Measurements from ENCODE around the gene FAM98B. TPM values are rescaled to one million over a fixed set of nuclear protein-coding genes. Genes with fewer than 3 reads are reported as not detected.
A peak's percentile ranks its signal among the peaks of the same experiment; 100 is the strongest.

FAM98B gene
- total and polyA plus RNA-seq, 9 of the 15 experiments (the other 6 are each of a cell fraction or from before 2014, with no cell fraction given), result 3.1 to 42.0 (median 9.4) TPM

DNA sequence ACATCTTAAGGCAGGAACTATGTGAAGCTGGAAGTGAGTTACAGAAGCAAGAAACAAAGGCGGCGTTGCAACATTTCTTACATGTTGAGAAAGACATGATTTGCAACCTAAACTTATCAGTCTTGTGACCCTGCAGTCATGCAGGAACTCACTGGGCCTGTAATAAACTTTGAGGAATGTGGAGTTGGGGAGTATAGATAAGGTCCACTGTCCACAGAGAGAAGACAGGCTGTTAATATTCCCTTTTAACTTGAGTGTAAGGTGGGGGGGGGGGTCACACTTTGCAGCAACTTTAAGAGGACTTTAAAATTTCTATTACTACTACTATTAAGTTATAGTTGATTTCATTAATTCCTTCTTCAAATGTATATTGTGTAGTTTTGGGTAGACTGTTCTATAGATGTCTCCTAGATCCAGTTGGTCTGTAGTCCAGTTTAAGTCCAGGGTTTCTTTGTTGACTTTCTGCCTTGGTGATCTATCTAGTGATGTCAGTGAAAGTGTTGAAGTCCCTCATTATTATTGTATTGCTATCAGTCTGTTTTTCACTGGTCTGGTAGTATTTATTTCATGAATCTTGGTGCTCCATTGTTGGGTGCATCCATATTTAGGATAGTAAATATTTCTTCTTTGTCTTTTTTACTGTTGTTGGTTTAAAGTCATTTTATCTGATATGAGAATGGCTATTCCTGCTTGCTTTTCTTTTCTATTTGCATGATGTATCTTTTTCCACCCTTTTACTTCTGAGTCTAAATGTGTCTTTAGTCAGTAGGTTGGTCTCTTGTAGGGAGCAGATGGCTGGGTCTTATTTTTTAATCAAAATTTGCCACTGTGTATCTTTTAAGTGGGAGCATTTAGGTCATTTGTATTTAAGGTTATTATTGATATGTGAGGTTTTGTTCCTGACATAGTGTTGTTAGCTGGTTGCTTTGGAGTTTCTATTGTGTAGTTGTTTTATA is 15.6 kb upstream of the FAM98B start (continued):
- TF ChIP-seq ZNF444 (CRISPR knock-in tag; IDR thresholded peaks at IDR 0.05) (no peak), CREB1 (IDR thresholded peaks at IDR 0.05) (no peak), CREB1 (CRISPR knock-in tag; IDR thresholded peaks at IDR 0.05) (no peak), YBX1 (IDR thresholded peaks at IDR 0.05) (no peak), TAF1 (IDR thresholded peaks at IDR 0.05; ENCODE audit: control insufficient read depth, extremely low read depth, insufficient read depth, low read length, severe bottlenecking) (no peak), U2AF2 (optimal IDR thresholded peaks at IDR 0.05; ENCODE audit: low read depth, low read length) (no peak), ZNF644 (tag; IDR thresholded peaks at IDR 0.05; ENCODE audit: low read depth) (peak; percentile 54; the same call in 1 of the 2 replicates), BRD4 (IDR thresholded peaks at IDR 0.05) (no peak), TAL1 (IDR thresholded peaks at IDR 0.05) (peak; percentile 89), ZNF717 (CRISPR knock-in tag; IDR thresholded peaks at IDR 0.05) (no peak), ZNF165 (CRISPR knock-in tag; IDR thresholded peaks at IDR 0.05; ENCODE audit: borderline replicate concordance) (no peak), CBX5 (IDR thresholded peaks at IDR 0.05; ENCODE audit: borderline replicate concordance, low read depth) (no peak), POLR2AphosphoS5 (IDR thresholded peaks at IDR 0.05; ENCODE audit: control insufficient read depth, insufficient read depth, low read depth, low read length) (no peak), ZNF75A (CRISPR knock-in tag; IDR thresholded peaks at IDR 0.05) (no peak), ELF1 (tag; IDR thresholded peaks at IDR 0.05) (peak; percentile 41; the same call in 1 of the 2 replicates), MAFG (tag; conservative IDR thresholded peaks at IDR 0.05) (no peak), SMARCC2 (IDR thresholded peaks at IDR 0.05; ENCODE audit: low read depth) (peak; percentile 71; the same call in 1 of the 2 replicates), TEAD1 (CRISPR knock-in tag; IDR thresholded peaks at IDR 0.05) (peak; percentile 66 to 95; a peak in 3 of 4 replicates), MECOM (CRISPR knock-in tag; IDR thresholded peaks at IDR 0.05) (no peak), SMAD4 (CRISPR knock-in tag; conservative IDR thresholded peaks at IDR 0.05) (peak; percentile 51; the same call in 1 of the 2 replicates), SP2 (IDR thresholded peaks at IDR 0.05; ENCODE audit: extremely low read depth, low read depth, low read length, poor library complexity, severe bottlenecking) (no peak)
- TF ChIP-seq, protein P1, sequence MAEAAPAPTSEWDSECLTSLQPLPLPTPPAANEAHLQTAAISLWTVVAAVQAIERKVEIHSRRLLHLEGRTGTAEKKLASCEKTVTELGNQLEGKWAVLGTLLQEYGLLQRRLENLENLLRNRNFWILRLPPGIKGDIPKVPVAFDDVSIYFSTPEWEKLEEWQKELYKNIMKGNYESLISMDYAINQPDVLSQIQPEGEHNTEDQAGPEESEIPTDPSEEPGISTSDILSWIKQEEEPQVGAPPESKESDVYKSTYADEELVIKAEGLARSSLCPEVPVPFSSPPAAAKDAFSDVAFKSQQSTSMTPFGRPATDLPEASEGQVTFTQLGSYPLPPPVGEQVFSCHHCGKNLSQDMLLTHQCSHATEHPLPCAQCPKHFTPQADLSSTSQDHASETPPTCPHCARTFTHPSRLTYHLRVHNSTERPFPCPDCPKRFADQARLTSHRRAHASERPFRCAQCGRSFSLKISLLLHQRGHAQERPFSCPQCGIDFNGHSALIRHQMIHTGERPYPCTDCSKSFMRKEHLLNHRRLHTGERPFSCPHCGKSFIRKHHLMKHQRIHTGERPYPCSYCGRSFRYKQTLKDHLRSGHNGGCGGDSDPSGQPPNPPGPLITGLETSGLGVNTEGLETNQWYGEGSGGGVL (CRISPR knock-in tag; IDR thresholded peaks at IDR 0.05), result no peak
- TF ChIP-seq, protein P2, sequence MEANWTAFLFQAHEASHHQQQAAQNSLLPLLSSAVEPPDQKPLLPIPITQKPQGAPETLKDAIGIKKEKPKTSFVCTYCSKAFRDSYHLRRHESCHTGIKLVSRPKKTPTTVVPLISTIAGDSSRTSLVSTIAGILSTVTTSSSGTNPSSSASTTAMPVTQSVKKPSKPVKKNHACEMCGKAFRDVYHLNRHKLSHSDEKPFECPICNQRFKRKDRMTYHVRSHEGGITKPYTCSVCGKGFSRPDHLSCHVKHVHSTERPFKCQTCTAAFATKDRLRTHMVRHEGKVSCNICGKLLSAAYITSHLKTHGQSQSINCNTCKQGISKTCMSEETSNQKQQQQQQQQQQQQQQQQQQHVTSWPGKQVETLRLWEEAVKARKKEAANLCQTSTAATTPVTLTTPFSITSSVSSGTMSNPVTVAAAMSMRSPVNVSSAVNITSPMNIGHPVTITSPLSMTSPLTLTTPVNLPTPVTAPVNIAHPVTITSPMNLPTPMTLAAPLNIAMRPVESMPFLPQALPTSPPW (CRISPR knock-in tag; IDR thresholded peaks at IDR 0.05), result peak; percentile 68
- TF ChIP-seq, protein P3, sequence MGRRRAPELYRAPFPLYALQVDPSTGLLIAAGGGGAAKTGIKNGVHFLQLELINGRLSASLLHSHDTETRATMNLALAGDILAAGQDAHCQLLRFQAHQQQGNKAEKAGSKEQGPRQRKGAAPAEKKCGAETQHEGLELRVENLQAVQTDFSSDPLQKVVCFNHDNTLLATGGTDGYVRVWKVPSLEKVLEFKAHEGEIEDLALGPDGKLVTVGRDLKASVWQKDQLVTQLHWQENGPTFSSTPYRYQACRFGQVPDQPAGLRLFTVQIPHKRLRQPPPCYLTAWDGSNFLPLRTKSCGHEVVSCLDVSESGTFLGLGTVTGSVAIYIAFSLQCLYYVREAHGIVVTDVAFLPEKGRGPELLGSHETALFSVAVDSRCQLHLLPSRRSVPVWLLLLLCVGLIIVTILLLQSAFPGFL (CRISPR knock-in tag; IDR thresholded peaks at IDR 0.05), result no peak
